ENCODE data around the gene LMF1. TPM values are rescaled to one million over a fixed set of nuclear protein-coding genes. Genes with fewer than 3 reads are reported as not detected.
A peak's percentile ranks its signal among the peaks of the same experiment; 100 is the strongest.

The LMF1 gene
- total and polyA plus RNA-seq, 9 of the 15 experiments (the other 6 are each of a cell fraction or from before 2014, with no cell fraction given), result 0.11 to 1.6 (median 0.55) TPM; not detected in 1

DNA sequence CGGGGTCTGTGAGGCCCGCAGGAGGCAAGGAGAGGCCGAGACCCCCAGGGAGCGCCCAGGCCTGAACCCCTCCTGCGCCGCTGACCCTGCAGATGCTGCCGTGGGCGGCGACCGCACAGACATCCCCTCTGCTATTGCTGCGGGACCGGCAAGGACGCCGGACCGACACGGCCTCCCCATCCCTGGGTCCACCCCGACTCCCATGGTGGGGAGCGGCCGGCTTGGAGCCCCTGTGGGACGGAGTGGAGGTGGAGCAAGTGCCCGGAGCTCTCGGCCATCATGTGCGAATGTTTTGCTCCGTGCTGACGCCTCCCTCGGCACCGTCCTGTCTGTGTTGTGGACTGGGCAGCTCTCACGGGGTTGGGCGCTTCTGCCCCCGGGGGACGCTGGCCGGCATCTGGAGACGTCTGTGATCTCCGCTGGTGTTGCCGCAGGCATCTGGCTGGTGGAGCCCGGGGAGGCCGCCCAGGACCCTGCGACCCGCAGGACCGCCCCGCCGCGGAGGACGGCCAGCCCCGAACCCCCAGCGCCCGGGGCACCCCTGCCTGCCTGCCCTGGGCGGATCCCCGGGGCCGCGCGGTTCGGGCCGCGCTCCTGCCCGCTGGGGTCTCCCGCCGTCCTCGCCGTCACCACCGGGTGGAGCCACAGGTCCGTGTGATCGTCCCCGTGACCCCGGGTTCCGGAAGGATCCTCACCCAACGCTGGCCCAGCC, 157.4 kb downstream of the LMF1 start (continued):
- no peak for TF ChIP-seq BCL6 (CRISPR knock-in tag; IDR thresholded peaks at IDR 0.05)
- peak; percentile 24 for TF ChIP-seq CTCFL (IDR thresholded peaks at IDR 0.05; ENCODE audit: borderline replicate concordance, insufficient read depth, low read depth, low read length, poor library complexity, severe bottlenecking)
- TF ChIP-seq KDM5B (IDR thresholded peaks at IDR 0.05; ENCODE audit: insufficient replicate concordance, low read depth, low read length), result no peak
- no peak for TF ChIP-seq KLF16 (IDR thresholded peaks at IDR 0.05)
- no peak for TF ChIP-seq MLLT1 (IDR thresholded peaks at IDR 0.05)
- TF ChIP-seq SAFB2 (IDR thresholded peaks at IDR 0.05; ENCODE audit: borderline replicate concordance, low read depth, low read length, severe bottlenecking), result no peak
- TF ChIP-seq REST (IDR thresholded peaks at IDR 0.05; ENCODE audit: borderline replicate concordance), result peak; percentile 83
- no peak for TF ChIP-seq REST (CRISPR knock-in tag; IDR thresholded peaks at IDR 0.05; ENCODE audit: low read depth)
- TF ChIP-seq KDM1A (IDR thresholded peaks at IDR 0.05), result no peak
- TF ChIP-seq BRD9 (IDR thresholded peaks at IDR 0.05; ENCODE audit: low read depth, partially characterized antibody), result no peak
- TF ChIP-seq, protein P1, sequence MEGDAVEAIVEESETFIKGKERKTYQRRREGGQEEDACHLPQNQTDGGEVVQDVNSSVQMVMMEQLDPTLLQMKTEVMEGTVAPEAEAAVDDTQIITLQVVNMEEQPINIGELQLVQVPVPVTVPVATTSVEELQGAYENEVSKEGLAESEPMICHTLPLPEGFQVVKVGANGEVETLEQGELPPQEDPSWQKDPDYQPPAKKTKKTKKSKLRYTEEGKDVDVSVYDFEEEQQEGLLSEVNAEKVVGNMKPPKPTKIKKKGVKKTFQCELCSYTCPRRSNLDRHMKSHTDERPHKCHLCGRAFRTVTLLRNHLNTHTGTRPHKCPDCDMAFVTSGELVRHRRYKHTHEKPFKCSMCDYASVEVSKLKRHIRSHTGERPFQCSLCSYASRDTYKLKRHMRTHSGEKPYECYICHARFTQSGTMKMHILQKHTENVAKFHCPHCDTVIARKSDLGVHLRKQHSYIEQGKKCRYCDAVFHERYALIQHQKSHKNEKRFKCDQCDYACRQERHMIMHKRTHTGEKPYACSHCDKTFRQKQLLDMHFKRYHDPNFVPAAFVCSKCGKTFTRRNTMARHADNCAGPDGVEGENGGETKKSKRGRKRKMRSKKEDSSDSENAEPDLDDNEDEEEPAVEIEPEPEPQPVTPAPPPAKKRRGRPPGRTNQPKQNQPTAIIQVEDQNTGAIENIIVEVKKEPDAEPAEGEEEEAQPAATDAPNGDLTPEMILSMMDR (IDR thresholded peaks at IDR 0.05 in 2 of 3, conservative IDR thresholded peaks at IDR 0.05 in 1 of 3; ENCODE audit: insufficient read depth in 2 of 3, low read depth in 1 of 3, low read length in 3 of 3), result peak; percentile 70 to 84 (median 78)
- TF ChIP-seq ZNF586 (CRISPR knock-in tag; conservative IDR thresholded peaks at IDR 0.05), result no peak

Data from K562 (cell line).